NCI-H1048 (cell line): ENCODE results near the gene THBS2.
"Not testable (repeated sequence)": the region's sequence is repeated elsewhere in the genome, so short reads cannot be mapped to it uniquely, and the experiment has no call there.

Source experiments
- DNase-seq: peaks from one replicate; lab custom pipeline; 2025; lab: John Stamatoyannopoulos, UW

Gene THBS2

GRCh38 chr6:169271877-169272216, 18.2 kb upstream of the THBS2 start:
- no peak for DNase-seq

- DNase-seq = no peak
Measured at GRCh38 chr6:169271158-169271876, 17.7 kb upstream of the THBS2 start.

GRCh38 chr6:169270077-169270380, 16.4 kb upstream of the THBS2 start:
- not testable (repeated sequence) for DNase-seq

- no peak for DNase-seq
Measured at GRCh38 chr6:169269180-169270076, 15.8 kb upstream of the THBS2 start.

- DNase-seq = no peak
Measured at GRCh38 chr6:169268276-169268675, 14.6 kb upstream of the THBS2 start.

GRCh38 chr6:169266746-169267591, 13.3 kb upstream of the THBS2 start:
- no peak for DNase-seq

- no peak for DNase-seq
Measured at GRCh38 chr6:169266261-169266660, 12.6 kb upstream of the THBS2 start.

- DNase-seq = no peak
Measured at GRCh38 chr6:169265486-169266131, 12.0 kb upstream of the THBS2 start.

GRCh38 chr6:169263836-169264608, 10.4 kb upstream of the THBS2 start:
- DNase-seq = no peak

- no peak for DNase-seq
Measured at GRCh38 chr6:169263374-169263773, 9.7 kb upstream of the THBS2 start.

GRCh38 chr6:169262602-169263001, 9.0 kb upstream of the THBS2 start:
- not testable (repeated sequence) for DNase-seq

- DNase-seq = no peak
Measured at GRCh38 chr6:169256518-169256917, 2.9 kb upstream of the THBS2 start.

GRCh38 chr6:169256061-169256460, 2.4 kb upstream of the THBS2 start:
- DNase-seq = no peak

GRCh38 chr6:169255643-169256042, 2.0 kb upstream of the THBS2 start:
- no peak for DNase-seq

- no peak for DNase-seq
Measured at GRCh38 chr6:169254456-169255316, 1.0 kb upstream of the THBS2 start.

GRCh38 chr6:169252505-169253189, 999 bp downstream of the THBS2 start:
- DNase-seq = peak; percentile 45

GRCh38 chr6:169251822-169252504, 1.7 kb downstream of the THBS2 start:
- no peak for DNase-seq

GRCh38 chr6:169251371-169251802, 2.3 kb downstream of the THBS2 start:
- no peak for DNase-seq

GRCh38 chr6:169250660-169251059, 3.0 kb downstream of the THBS2 start:
- no peak for DNase-seq
